Activated CD4-positive, CD25-positive, alpha-beta regulatory T cell treated with anti-CD3 and anti-CD28 coated beads, Interleukin-2, amount 50 U/mL, for 24 hours (primary cell): ENCODE results near the gene LGR5.
A peak's percentile ranks its signal among the peaks of the same experiment; 100 is the strongest.

Experiments
- ATAC-seq, 2 donors: fragments of 150-1000 bp; cut with Tn5 transposase; one replicate each; pipeline ENCODE4 v1.10.0; 2021; ENCODE audit warnings: mild to moderate bottlenecking in 1 of 2, moderate library complexity in 1 of 2

LGR5 gene

GRCh38 chr12:71439613-71440344, at the start of gene LGR5:
TSS of gene LGR5 (plus strand) at chr12:71439798. CDS start at chr12:71440081, 283 bp downstream.
- peak in 1 of 2 donors; percentile 46 for ATAC-seq

- no peak for ATAC-seq
Observed at GRCh38 chr12:71392521-71393145, 47.0 kb upstream of the LGR5 start.

GRCh38 chr12:71393625-71394024, 46.0 kb upstream of the LGR5 start:
- no peak for ATAC-seq

- ATAC-seq, result no peak
Observed at GRCh38 chr12:71397433-71397954, 42.1 kb upstream of the LGR5 start.

- ATAC-seq, result no peak
Observed at GRCh38 chr12:71399197-71399596, 40.4 kb upstream of the LGR5 start.

- ATAC-seq, result no peak
Observed at GRCh38 chr12:71400481-71400880, 39.1 kb upstream of the LGR5 start.

GRCh38 chr12:71405884-71406283, 33.7 kb upstream of the LGR5 start:
- no peak for ATAC-seq

- ATAC-seq, result no peak
Observed at GRCh38 chr12:71407732-71408131, 31.9 kb upstream of the LGR5 start.

- ATAC-seq, result no peak
Observed at GRCh38 chr12:71410844-71411243, 28.8 kb upstream of the LGR5 start.

GRCh38 chr12:71411635-71412034, 28.0 kb upstream of the LGR5 start:
- no peak for ATAC-seq

GRCh38 chr12:71415336-71416231, 24.0 kb upstream of the LGR5 start:
- peak in 1 of 2 donors; percentile 61 for ATAC-seq

- no peak for ATAC-seq
Observed at GRCh38 chr12:71417181-71417580, 22.4 kb upstream of the LGR5 start.

- ATAC-seq, result no peak
Observed at GRCh38 chr12:71420775-71421406, 18.7 kb upstream of the LGR5 start.

- no peak for ATAC-seq
Observed at GRCh38 chr12:71425568-71426299, 13.9 kb upstream of the LGR5 start.

- ATAC-seq, result no peak
Observed at GRCh38 chr12:71426300-71427047, 13.1 kb upstream of the LGR5 start.

GRCh38 chr12:71430756-71431155, 8.8 kb upstream of the LGR5 start:
- ATAC-seq, result no peak

- no peak for ATAC-seq
Observed at GRCh38 chr12:71431991-71432390, 7.6 kb upstream of the LGR5 start.

- ATAC-seq, result no peak
Observed at GRCh38 chr12:71432936-71433335, 6.7 kb upstream of the LGR5 start.

GRCh38 chr12:71436696-71437095, 2.9 kb upstream of the LGR5 start:
- no peak for ATAC-seq

GRCh38 chr12:71438670-71439361, 782 bp upstream of the LGR5 start:
- no peak for ATAC-seq

- no peak for ATAC-seq
Observed at GRCh38 chr12:71439362-71439612, 311 bp upstream of the LGR5 start.
